GM21381 (cell line): ENCODE results near the gene ITGB5.

ENCODE experiments used
- ATAC-seq: cut with Tn5 transposase; IDR thresholded peaks from one replicate; pipeline ENCODE4 v1.9.1; 2021; ENCODE audit warnings: mild to moderate bottlenecking, moderate library complexity; ENCODE audit not compliant: unreplicated experiment

Gene ITGB5

GRCh38 chr3:124867511-124867910 lies 19.7 kb downstream of the ITGB5 start:
- ATAC-seq = no peak

- no peak for ATAC-seq
These were observed 25.2 kb downstream of the ITGB5 start for GRCh38 chr3:124862006-124862405.

- no peak for ATAC-seq
These were observed 26.1 kb downstream of the ITGB5 start for GRCh38 chr3:124861041-124861440.

- no peak for ATAC-seq
These were observed 26.6 kb downstream of the ITGB5 start for GRCh38 chr3:124860599-124860998.

GRCh38 chr3:124859025-124859424 lies 28.1 kb downstream of the ITGB5 start:
- no peak for ATAC-seq

GRCh38 chr3:124858275-124858674 lies 28.9 kb downstream of the ITGB5 start:
- ATAC-seq = no peak

- no peak for ATAC-seq
These were observed 30.5 kb downstream of the ITGB5 start for GRCh38 chr3:124856677-124857076.

- ATAC-seq = no peak
These were observed 33.2 kb downstream of the ITGB5 start for GRCh38 chr3:124854009-124854408.

GRCh38 chr3:124853446-124853845 lies 33.7 kb downstream of the ITGB5 start:
- ATAC-seq = no peak

GRCh38 chr3:124851905-124852304 lies 35.3 kb downstream of the ITGB5 start:
- ATAC-seq = no peak

GRCh38 chr3:124851136-124851535 lies 36.0 kb downstream of the ITGB5 start:
- no peak for ATAC-seq

- no peak for ATAC-seq
These were observed 36.5 kb downstream of the ITGB5 start for GRCh38 chr3:124850633-124851032.

GRCh38 chr3:124850212-124850611 lies 37.0 kb downstream of the ITGB5 start:
- no peak for ATAC-seq

GRCh38 chr3:124848300-124848699 lies 38.9 kb downstream of the ITGB5 start:
- no peak for ATAC-seq

GRCh38 chr3:124847863-124848262 lies 39.3 kb downstream of the ITGB5 start:
- no peak for ATAC-seq

GRCh38 chr3:124847051-124847450 lies 40.1 kb downstream of the ITGB5 start:
- no peak for ATAC-seq

GRCh38 chr3:124846189-124846588 lies 41.0 kb downstream of the ITGB5 start:
- no peak for ATAC-seq

- ATAC-seq = no peak
These were observed 41.8 kb downstream of the ITGB5 start for GRCh38 chr3:124845406-124845805.

- no peak for ATAC-seq
These were observed 43.5 kb downstream of the ITGB5 start for GRCh38 chr3:124843506-124844177.

GRCh38 chr3:124843047-124843446 lies 44.1 kb downstream of the ITGB5 start:
- no peak for ATAC-seq

- ATAC-seq = no peak
These were observed 45.6 kb downstream of the ITGB5 start for GRCh38 chr3:124841517-124841916.

GRCh38 chr3:124840331-124840730 lies 46.8 kb downstream of the ITGB5 start:
- no peak for ATAC-seq

GRCh38 chr3:124839896-124840295 lies 47.3 kb downstream of the ITGB5 start:
- no peak for ATAC-seq
